GM10248 (cell line): ENCODE data around the gene AMMECR1.

Source experiments
- CTCF ChIA-PET: fragments of 300-600 bp; sonication (Branson Sonifier 250); formaldehyde crosslinking; extraction: SDS; loops from one replicate; lab custom pipeline; 2021; ENCODE audit warnings: antibody characterized with exemption; lab: Yijun Ruan, JAX
- POLR2A ChIA-PET: fragments of 350-650 bp; sonication (Branson Sonifier 250); formaldehyde crosslinking; extraction: SDS; loops from one replicate; lab custom pipeline; 2020; ENCODE audit warnings: antibody characterized with exemption; lab: Yijun Ruan, JAX
- DNase-seq: peaks from one replicate; pipeline ENCODE4 v3.0.0; 2012; ENCODE audit errors: extremely low spot score
- CTCF ChIP-seq: IDR thresholded peaks from 2 replicates; pipeline ENCODE4 v1.5.1; 2012; ENCODE audit warnings: mild to moderate bottlenecking, low read depth; ENCODE audit errors: extremely low read depth, missing control alignments, control extremely low read depth

Gene AMMECR1

GRCh38 chrX:110201799-110202198, 116.1 kb downstream of the AMMECR1 start:
- ChIA-PET CTCF (no interaction called here), POLR2A (no interaction called here)
- no peak for TF ChIP-seq CTCF

GRCh38 chrX:110194977-110195376, 122.9 kb downstream of the AMMECR1 start:
- POLR2A ChIA-PET = no interaction called here
- DNase-seq = no peak
- no peak for TF ChIP-seq CTCF
- CTCF ChIA-PET = interaction anchor here (1.4 kb wide), 1 partner anchor 35 kb away, joined by 3 read pairs; no protein-coding TSS in a partner anchor

More at GRCh38 chrX:110201799-110202198, 116.1 kb downstream of the AMMECR1 start:
- no peak for DNase-seq

GRCh38 chrX:110192516-110192915, 125.4 kb downstream of the AMMECR1 start:
- CTCF ChIA-PET = interaction anchor here (1.0 to 1.7 kb wide), 4 partner anchors 10 to 215 kb away, joined by 3 to 6 read pairs (median 4); no protein-coding TSS in a partner anchor
- POLR2A ChIA-PET = no interaction called here
- no peak for DNase-seq
- no peak for TF ChIP-seq CTCF

- ChIA-PET CTCF (interaction anchor here (1.9 kb wide), 1 partner anchor 28 kb away, joined by 5 read pairs; no protein-coding TSS in a partner anchor), POLR2A (no interaction called here)
- TF ChIP-seq CTCF = no peak
- no peak for DNase-seq
Observed at GRCh38 chrX:110188701-110189558, 129.0 kb downstream of the AMMECR1 start.

- ChIA-PET POLR2A (no interaction called here), CTCF (interaction anchor here (1.2 to 6.2 kb wide), 4 partner anchors 9 to 37 kb away, joined by 3 to 21 read pairs (median 9); no protein-coding TSS in a partner anchor)
- no peak for DNase-seq
- no peak for TF ChIP-seq CTCF
Observed at GRCh38 chrX:110183314-110183713, 134.6 kb downstream of the AMMECR1 start.

GRCh38 chrX:110182865-110183264, 135.0 kb downstream of the AMMECR1 start:
- ChIA-PET POLR2A (no interaction called here), CTCF (interaction anchor here (1.1 to 6.2 kb wide), 6 partner anchors 10 to 37 kb away, joined by 3 to 21 read pairs (median 6); no protein-coding TSS in a partner anchor)
- TF ChIP-seq CTCF = no peak
- DNase-seq = no peak
